B cell (primary cell): Measurements from ENCODE around the gene CETN3.

ENCODE experiments used
- EZH2 ChIP-seq: IDR thresholded peaks from 2 replicates; pipeline ENCODE4 v1.6.1; 2012; ENCODE audit warnings: borderline replicate concordance, low read depth, mild to moderate bottlenecking, moderate library complexity, low read length; ENCODE audit not compliant: insufficient read depth, poor library complexity, severe bottlenecking
- TF ChIP-seq, protein P1 (sequence below): fragments of 200-600 bp; IDR thresholded peaks from one replicate; pipeline ENCODE4 v1.8.0; 2022; ENCODE audit warnings: antibody characterized with exemption, mild to moderate bottlenecking

DNA sequence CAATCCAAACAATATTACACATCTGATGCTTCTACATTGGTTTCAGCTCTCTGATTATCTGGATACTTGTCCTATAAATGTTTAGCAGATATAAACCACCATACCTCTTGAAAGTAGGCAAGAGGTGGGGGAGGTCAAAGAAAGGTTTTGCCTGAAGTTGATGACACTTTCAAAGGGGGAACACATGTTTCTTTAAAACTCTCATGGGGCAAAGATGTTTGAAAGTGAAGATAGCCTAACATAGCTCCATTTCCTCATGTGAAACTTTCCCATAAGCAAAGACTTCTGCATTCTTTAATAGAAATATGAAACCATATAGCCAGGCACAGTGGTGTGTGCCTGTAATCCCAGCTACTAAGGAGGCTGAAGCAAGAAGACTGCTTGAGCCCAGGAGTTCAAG is 62.1 kb downstream of the CETN3 start:
- TF ChIP-seq, protein P1, sequence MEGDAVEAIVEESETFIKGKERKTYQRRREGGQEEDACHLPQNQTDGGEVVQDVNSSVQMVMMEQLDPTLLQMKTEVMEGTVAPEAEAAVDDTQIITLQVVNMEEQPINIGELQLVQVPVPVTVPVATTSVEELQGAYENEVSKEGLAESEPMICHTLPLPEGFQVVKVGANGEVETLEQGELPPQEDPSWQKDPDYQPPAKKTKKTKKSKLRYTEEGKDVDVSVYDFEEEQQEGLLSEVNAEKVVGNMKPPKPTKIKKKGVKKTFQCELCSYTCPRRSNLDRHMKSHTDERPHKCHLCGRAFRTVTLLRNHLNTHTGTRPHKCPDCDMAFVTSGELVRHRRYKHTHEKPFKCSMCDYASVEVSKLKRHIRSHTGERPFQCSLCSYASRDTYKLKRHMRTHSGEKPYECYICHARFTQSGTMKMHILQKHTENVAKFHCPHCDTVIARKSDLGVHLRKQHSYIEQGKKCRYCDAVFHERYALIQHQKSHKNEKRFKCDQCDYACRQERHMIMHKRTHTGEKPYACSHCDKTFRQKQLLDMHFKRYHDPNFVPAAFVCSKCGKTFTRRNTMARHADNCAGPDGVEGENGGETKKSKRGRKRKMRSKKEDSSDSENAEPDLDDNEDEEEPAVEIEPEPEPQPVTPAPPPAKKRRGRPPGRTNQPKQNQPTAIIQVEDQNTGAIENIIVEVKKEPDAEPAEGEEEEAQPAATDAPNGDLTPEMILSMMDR: no peak
- TF ChIP-seq EZH2: no peak
